GM23248 (cell line): ENCODE measurements around the gene SLC25A29. TPM values are rescaled to one million over a fixed set of nuclear protein-coding genes. Genes with fewer than 3 reads are reported as not detected.

Experiments used
- DNase-seq: peaks from one replicate; pipeline ENCODE4 v3.0.0-alpha.2; 2015
- H2AFZ ChIP-seq: fragments of 200-600 bp; sonication (generic); 2 replicates; pipeline ENCODE4 v1.6.1; 2016; ENCODE audit warnings: antibody characterized with exemption
- H3F3A ChIP-seq: fragments of 200-600 bp; sonication (generic); 2 replicates; pipeline ENCODE4 v1.6.1; 2016; ENCODE audit warnings: mild to moderate bottlenecking, antibody characterized with exemption, mixed run types; ENCODE audit not compliant: insufficient read depth
- H3K27ac ChIP-seq: fragments of 200-600 bp; sonication (generic); 2 replicates; pipeline ENCODE4 v1.5.1; 2016; ENCODE audit warnings: mild to moderate bottlenecking
- H3K27me3 ChIP-seq: fragments of 200-600 bp; sonication (generic); replicated peaks from 2 replicates; pipeline ENCODE4 v1.6.1; 2016; ENCODE audit warnings: mild to moderate bottlenecking; ENCODE audit not compliant: insufficient read depth
- H3K36me3 ChIP-seq: fragments of 200-600 bp; sonication (generic); 2 replicates; pipeline ENCODE4 v1.6.1; 2016; ENCODE audit warnings: low read depth, mild to moderate bottlenecking
- H3K4me1 ChIP-seq: fragments of 200-600 bp; sonication (generic); 2 replicates; pipeline ENCODE4 v1.6.1; 2016; ENCODE audit warnings: mild to moderate bottlenecking; ENCODE audit not compliant: insufficient read depth
- H3K4me2 ChIP-seq: fragments of 200-600 bp; sonication (generic); one replicate; pipeline ENCODE4 v1.6.1; 2016; ENCODE audit warnings: mild to moderate bottlenecking; ENCODE audit not compliant: unreplicated experiment
- H3K4me3 ChIP-seq: fragments of 200-600 bp; sonication (generic); 2 replicates; pipeline ENCODE4 v1.5.1; 2016; ENCODE audit warnings: mild to moderate bottlenecking
- H3K79me2 ChIP-seq: fragments of 200-600 bp; sonication (generic); 2 replicates; pipeline ENCODE4 v1.6.1; 2016; ENCODE audit warnings: mild to moderate bottlenecking; ENCODE audit not compliant: insufficient read depth
- H3K9ac ChIP-seq: fragments of 200-600 bp; sonication (generic); 2 replicates; pipeline ENCODE4 v1.6.1; 2016; ENCODE audit warnings: mild to moderate bottlenecking
- H3K9me2 ChIP-seq: fragments of 200-600 bp; sonication (generic); 2 replicates; pipeline ENCODE4 v1.6.1; 2016; ENCODE audit warnings: mixed run types, mild to moderate bottlenecking, moderate library complexity; ENCODE audit not compliant: insufficient read depth
- H3K9me3 ChIP-seq: fragments of 200-600 bp; sonication (generic); one replicate; pipeline ENCODE4 v1.6.1; 2017; ENCODE audit warnings: low read depth
- H4K20me1 ChIP-seq: fragments of 200-600 bp; sonication (generic); 2 replicates; pipeline ENCODE4 v1.6.0; 2016; ENCODE audit not compliant: insufficient read depth
- EZH2 ChIP-seq: fragments of 200-600 bp; sonication (generic); IDR thresholded peaks from 2 replicates; pipeline ENCODE4 v1.6.1; 2018; ENCODE audit warnings: antibody characterized with exemption, mild to moderate bottlenecking; ENCODE audit not compliant: insufficient read depth, poor library complexity, severe bottlenecking
- EZH2phosphoT487 ChIP-seq: fragments of 200-600 bp; sonication (generic); IDR thresholded peaks from 2 replicates; pipeline ENCODE4 v1.6.1; 2018; ENCODE audit warnings: antibody characterized with exemption, moderate library complexity, mild to moderate bottlenecking, low read depth; ENCODE audit not compliant: insufficient read depth
- WGBS, 2 experiments: methylation state at CpG; one replicate each; pipeline ENCODE4 v1.1.6; 2015 to 2017; ENCODE audit warnings: low lambda C conversion rate in 2 of 2, low coverage in 1 of 2; ENCODE audit errors: missing lambda C conversion rate in 2 of 2; 5-methylcytosine and 5-hydroxymethylcytosine counted together
- in situ Hi-C: fragments of 300-500 bp; cut with MboI; formaldehyde crosslinking; loops from 2 replicates; pipeline ENCODE4 v1.15.0; 2020
- polyA plus RNA-seq: library from polyadenylated mRNA; unstranded; fragments of >200 nt; fragmentation: Nextera tagmentation; extraction: Ambion mirVana; gene quantifications from 2 replicates; pipeline ENCODE4 v1.2.1, GENCODE V29; 2016
- total RNA-seq: library from RNA; depleted of rRNA; stranded (reverse); fragments of >200 nt; shearing (Covaris generic); gene quantifications from 2 replicates; pipeline ENCODE4 v1.2.3, GENCODE V29; 2014

SLC25A29 gene
- total and polyA plus RNA-seq, 2 experiments from 2014 or later = 5.5 to 11.8 TPM

- no peak overlapping the region for H3K9ac ChIP-seq
Observed at GRCh38 chr14:100342195-100342594, 36.0 kb upstream of the SLC25A29 start.

GRCh38 chr14:100341301-100342031 lies 35.2 kb upstream of the SLC25A29 start:
- in situ Hi-C loops = no loop called here
- peak; percentile 72 for DNase-seq
- no peaks in the 10 kb centered on the region for H4K20me1 ChIP-seq
- peak overlapping the region; percentile 62 for H3K27ac ChIP-seq
- H3K4me2 ChIP-seq = no peak overlapping the region
- WGBS, 2 experiments = 73 to 74% methylated on average over 8 of the region's 8 CpGs
- no peaks in the 10 kb centered on the region for H3K9me3 ChIP-seq
- no peak overlapping the region for H2AFZ ChIP-seq
- H3K4me1 ChIP-seq = peaks cover 5% of the 10 kb centered on the region; the same call in 1 of the 2 replicates
- H3K27me3 ChIP-seq = no peaks in the 10 kb centered on the region
- H3K4me3 ChIP-seq = no peak overlapping the region
- H3K36me3 ChIP-seq = peaks cover 50% of the 10 kb centered on the region
- H3F3A ChIP-seq = peaks cover 9% of the 10 kb centered on the region; the same call in 1 of the 2 replicates
- peak overlapping the region; percentile 18; the same call in 1 of the 2 replicates for H3K9ac ChIP-seq
- no peaks in the 10 kb centered on the region for H3K9me2 ChIP-seq
- no peak for TF ChIP-seq EZH2phosphoT487
- TF ChIP-seq EZH2 = no peak
- no peaks in the 10 kb centered on the region for H3K79me2 ChIP-seq

More at GRCh38 chr14:100342195-100342594, 36.0 kb upstream of the SLC25A29 start:
- no peak overlapping the region for H2AFZ ChIP-seq
- H3K9me3 ChIP-seq = no peaks in the 10 kb centered on the region
- no peak for DNase-seq
- no peaks in the 10 kb centered on the region for H3K9me2 ChIP-seq
- TF ChIP-seq EZH2 = no peak
- TF ChIP-seq EZH2phosphoT487 = no peak
- no peak overlapping the region for H3K4me2 ChIP-seq
- H3K36me3 ChIP-seq = peaks cover 52% of the 10 kb centered on the region
- in situ Hi-C loops = no loop called here
- H3K4me3 ChIP-seq = no peak overlapping the region
- peaks cover 9% of the 10 kb centered on the region; the same call in 1 of the 2 replicates for H3F3A ChIP-seq
- H4K20me1 ChIP-seq = no peaks in the 10 kb centered on the region
- no peaks in the 10 kb centered on the region for H3K27me3 ChIP-seq
- peaks cover 5% of the 10 kb centered on the region; the same call in 1 of the 2 replicates for H3K4me1 ChIP-seq
- no peaks in the 10 kb centered on the region for H3K79me2 ChIP-seq
- 93 to 94% methylated on average over 10 to 11 of the region's 11 CpGs for WGBS, 2 experiments
- peak overlapping the region; percentile 62 for H3K27ac ChIP-seq

GRCh38 chr14:100340423-100340813 lies 34.2 kb upstream of the SLC25A29 start:
- Histone ChIP-seq H2AFZ (no peak overlapping the region), H3K4me2 (no peak overlapping the region), H3K9me3 (no peaks in the 10 kb centered on the region), H3K4me3 (no peak overlapping the region), H3K27ac (no peak overlapping the region), H4K20me1 (no peaks in the 10 kb centered on the region), H3K79me2 (no peaks in the 10 kb centered on the region), H3K9ac (no peak overlapping the region), H3K4me1 (peaks cover 5% of the 10 kb centered on the region; the same call in 1 of the 2 replicates), H3K36me3 (peaks cover 52% of the 10 kb centered on the region), H3K9me2 (no peaks in the 10 kb centered on the region), H3K27me3 (no peaks in the 10 kb centered on the region), H3F3A (peaks cover 9% of the 10 kb centered on the region; the same call in 1 of the 2 replicates)
- WGBS, 2 experiments = 84 to 87% methylated on average over 6 of the region's 6 CpGs
- no peak for TF ChIP-seq EZH2
- TF ChIP-seq EZH2phosphoT487 = no peak
- no peak for DNase-seq
- in situ Hi-C loops = no loop called here

GRCh38 chr14:100339766-100340422 lies 33.6 kb upstream of the SLC25A29 start:
- H3K9me3 ChIP-seq = no peaks in the 10 kb centered on the region
- no peak overlapping the region for H3K27ac ChIP-seq
- no peaks in the 10 kb centered on the region for H3K9me2 ChIP-seq
- no peaks in the 10 kb centered on the region for H4K20me1 ChIP-seq
- H3K4me3 ChIP-seq = no peak overlapping the region
- H3K4me2 ChIP-seq = no peak overlapping the region
- no peaks in the 10 kb centered on the region for H3K27me3 ChIP-seq
- H3K79me2 ChIP-seq = no peaks in the 10 kb centered on the region
- no peak overlapping the region for H2AFZ ChIP-seq
- in situ Hi-C loops = no loop called here
- no peak overlapping the region for H3K9ac ChIP-seq
- peaks cover 55% of the 10 kb centered on the region for H3K36me3 ChIP-seq
- WGBS, 2 experiments = 86% methylated on average over 6 of the region's 6 CpGs
- peaks cover 5% of the 10 kb centered on the region; the same call in 1 of the 2 replicates for H3K4me1 ChIP-seq
- peaks cover 9% of the 10 kb centered on the region; the same call in 1 of the 2 replicates for H3F3A ChIP-seq
- no peak for DNase-seq
- TF ChIP-seq EZH2phosphoT487 (no peak), EZH2 (no peak)
